Left colon (tissue), 2 donors: Measurements from ENCODE around the gene PLEKHG2. TPM values are rescaled to one million over a fixed set of nuclear protein-coding genes. Genes with fewer than 3 reads are reported as not detected.
"Not testable (repeated sequence)": the region's sequence is repeated elsewhere in the genome, so short reads cannot be mapped to it uniquely, and the experiment has no call there.

Experiments used
- ATAC-seq: fragments of 200-7000 bp; cut with Tn5 transposase; one replicate; pipeline ENCODE4 v1.9.1; 2020; ENCODE audit warnings: mild to moderate bottlenecking, moderate library complexity
- DNase-seq, 2 donors: peaks; one replicate each; pipeline ENCODE4 v3.0.0-alpha.2; 2020
- intact Hi-C, 2 donors: fragments of 100-400 bp; cut with DNase I in 1 of 2; cut with micrococcal nuclease in 1 of 2; formaldehyde crosslinking; loops; one replicate each; pipeline versions ENCODE4 v1.11.2 to v1.14.0; 2022; cut with DNase I, micrococcal nuclease
- total RNA-seq, 2 donors: library from RNA; stranded (reverse); fragmentation: NEBNext Ultra II Directional; extraction: Animal tissue kit (Norgen Biotek cat#: 25700); gene quantifications; one replicate each; pipeline ENCODE4 v1.2.1, GENCODE V29; 2021
- donor health status: DM: no; HTN: no; CAD: no.
- donor health status: DM: yes; HTN: yes; CAD: no.

PLEKHG2 gene
- total RNA-seq, 2 donors from 2014 or later = 6.2 to 9.3 TPM

DNA sequence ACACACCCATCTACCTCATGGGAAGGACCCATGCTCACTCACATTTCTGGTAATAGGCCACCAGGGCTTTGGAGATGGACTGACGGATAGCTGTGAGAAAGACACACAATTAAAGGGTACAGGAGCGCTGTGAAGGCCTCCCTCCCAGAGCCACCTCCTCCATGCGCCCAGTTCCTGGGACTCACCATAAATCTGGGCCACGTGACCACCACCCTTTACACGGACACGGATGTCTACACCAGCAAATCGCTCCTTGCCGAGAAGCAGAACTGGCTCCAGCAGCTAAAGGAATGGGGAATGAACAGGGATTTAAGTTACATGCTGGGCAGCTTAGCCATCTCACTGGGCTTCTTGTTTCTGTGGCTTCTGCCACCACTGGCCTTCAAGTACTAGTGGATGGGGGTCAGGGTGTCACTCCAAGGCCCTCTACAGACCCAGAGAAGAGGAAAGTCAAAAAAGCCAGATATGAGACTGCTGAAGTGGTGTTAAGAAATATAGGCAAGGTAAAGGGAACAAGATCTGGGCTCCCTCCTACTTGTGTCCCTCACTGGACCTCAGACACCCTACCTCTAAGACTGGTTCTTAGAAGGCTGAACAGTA, 21.1 kb downstream of the PLEKHG2 start:
- intact Hi-C loops = no loop called here
- DNase-seq = no peak
- ATAC-seq = no peak

DNA sequence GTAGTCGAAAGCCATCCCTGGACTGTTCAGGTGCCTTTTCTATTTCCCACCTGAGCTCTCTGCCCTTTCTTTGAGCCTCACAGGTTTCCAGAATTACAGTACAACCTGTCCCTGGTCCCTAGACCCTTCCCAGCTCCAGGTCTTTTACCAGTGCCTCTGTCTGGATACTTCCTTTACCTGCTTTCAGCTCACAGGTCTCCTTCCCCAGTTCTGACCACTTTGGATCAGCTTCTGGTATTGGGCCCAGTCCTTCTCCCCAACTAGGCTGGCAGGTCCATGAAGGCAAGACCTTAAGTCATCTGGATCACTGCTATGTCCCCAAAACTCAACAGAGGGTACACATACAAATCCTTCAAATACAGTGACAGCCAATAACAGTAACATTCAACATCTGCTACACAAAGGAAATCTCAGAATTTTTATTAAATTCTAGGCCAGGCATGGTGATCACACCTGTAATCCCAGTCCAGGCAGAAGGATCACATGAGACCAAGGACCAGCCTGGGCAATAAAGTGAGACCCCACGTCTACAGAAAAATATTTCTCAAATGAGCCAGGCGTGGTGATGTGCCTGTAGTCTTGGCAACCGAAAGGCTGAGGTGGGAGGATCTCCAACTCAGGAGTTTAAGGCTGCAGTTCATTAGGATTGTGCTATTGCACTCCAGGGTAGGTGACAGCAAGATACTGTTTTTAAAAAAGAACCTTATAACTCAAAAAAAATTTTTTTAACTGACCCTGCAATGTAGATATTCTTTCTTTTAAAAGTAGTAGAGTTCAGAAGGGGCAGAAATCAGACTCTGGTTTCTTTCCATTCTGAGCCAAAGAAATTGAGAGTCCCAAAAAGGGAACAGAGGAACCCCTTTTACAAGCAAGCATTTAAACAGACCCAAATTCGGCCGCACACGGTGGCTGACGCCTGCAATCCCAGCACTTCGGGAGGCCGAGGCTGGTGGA, 21.9 kb downstream of the PLEKHG2 start:
- DNase-seq = no peak
- intact Hi-C loops = no loop called here
- ATAC-seq = no peak

DNA sequence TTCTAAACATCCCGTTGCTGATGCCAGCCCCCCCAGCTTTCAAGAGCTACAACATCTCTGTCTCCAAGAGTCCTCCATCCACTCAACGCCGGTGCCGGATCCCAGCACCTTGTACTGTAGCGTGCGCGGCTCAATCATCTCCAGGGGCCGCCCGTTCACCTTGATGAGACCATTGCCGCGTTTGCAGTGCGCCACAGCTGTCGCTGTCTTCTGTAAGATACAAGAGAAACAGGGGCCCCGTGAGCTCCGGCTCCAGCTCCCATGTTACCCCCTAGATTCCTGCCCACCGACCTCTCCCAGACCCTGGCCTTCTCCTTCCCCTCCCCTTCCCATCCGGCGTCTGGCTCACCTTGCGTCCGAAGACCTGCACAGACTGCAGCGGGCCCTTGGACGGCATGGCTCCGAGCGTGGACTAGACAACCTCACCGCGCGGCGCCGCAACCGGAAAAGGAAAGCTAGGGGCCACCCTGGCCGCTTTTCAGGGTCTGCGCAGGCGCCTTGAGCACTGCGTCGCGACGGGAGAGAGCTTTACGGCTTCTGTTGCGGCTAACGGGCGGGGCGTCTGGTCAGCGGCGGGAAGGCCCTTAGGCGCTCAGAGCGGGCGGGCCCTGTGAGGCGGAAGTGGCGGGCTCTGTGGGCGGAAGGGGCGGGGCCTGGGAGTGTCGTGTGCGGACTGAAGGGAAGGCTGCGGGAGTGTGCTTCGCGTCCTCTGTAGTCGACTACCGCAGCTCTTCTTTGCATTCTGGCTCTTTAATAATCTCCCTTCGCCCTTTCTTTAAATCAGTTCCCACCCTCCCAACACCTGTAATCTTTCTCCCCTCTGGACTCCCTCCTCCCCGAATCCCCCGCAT, 23.3 kb downstream of the PLEKHG2 start, which contains the start of gene RPS16:
Gene RPS16 (minus strand): TSS at position 451 of the 851 bp plus-strand sequence. CDS start 54 bp downstream, at position 397.
- intact Hi-C loops = no loop called here
- ATAC-seq (peak; percentile 97), DNase-seq (peak; percentile 99)

DNA sequence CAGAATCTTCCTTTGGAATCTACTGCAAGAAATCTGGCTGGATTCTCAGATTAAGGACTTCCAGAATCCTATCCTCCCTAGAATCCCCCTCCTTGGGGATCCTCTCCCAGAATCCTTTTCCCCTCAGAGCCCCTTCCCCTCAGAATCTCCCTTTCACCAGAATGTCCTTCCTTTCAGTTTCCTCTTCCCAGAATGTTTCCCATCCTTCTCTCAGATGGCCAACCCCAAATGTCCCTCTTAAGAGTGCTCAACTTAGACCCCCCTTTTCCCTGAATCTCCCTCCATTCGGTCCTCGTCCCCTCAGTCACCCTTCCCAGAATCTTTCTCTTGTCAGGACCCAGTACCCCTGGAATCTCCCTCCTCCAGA, 23.9 kb downstream of the PLEKHG2 start:
- intact Hi-C loops = no loop called here
- DNase-seq (no peak), ATAC-seq (no peak)

DNA sequence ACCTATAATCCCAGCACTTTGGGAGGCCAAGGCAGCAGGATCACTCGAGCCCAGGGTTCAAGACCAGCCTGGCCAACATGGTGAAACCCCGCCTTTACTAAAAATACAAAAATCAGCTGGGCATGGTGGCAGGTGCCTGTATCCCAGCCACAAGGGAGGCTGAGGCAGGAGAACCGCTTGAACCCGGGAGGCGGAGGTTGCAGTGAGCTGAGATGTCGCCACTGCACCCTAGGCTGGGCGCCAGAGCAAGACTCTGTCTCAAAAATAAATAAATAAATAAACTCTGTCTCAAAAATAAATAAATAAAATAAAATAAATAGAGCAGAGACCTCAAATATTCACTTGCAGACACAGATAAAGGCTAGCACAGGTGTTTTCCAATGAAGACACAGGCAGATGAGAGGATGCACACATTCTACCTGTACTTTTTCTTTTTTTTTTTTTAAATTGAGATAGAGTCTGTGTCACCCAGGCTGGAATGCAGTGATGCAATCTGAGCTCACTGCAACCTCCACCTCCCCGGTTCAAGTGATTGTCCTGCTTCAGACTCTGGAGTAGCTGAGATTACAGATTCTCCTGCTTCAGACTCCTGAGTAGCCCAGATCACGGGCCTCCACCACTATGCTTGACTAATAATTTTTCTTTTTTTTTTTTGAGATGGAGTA, 25.9 kb downstream of the PLEKHG2 start:
- no peak for ATAC-seq
- intact Hi-C loops = no loop called here

DNA sequence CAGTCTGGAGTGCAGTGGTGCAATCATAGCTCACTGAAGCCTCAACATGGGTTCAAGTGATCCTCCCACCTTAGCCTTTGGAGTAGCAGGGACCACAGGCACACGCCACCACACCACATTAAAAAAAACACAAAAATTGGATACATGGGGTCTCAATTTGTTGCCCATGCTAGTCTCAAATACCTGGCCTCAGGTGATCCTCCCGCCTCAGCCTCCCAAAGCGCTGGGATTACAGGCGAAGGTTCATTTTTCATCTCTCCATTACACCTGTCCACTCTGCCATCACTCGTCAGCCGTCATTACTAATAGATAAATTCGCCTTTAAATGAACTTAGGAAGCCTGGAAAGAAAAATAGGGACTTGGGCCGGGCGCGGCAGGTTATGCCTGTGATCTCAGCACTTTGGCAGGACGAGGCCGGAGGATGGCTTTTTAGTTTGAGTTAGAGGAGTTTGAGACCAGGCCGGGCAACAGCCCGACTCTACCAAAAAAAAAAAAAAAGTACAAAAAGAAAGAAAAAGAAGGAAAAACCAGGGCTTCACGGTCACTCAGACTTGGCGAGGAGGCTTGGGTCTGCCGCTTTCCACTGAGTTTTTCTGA, 32.2 kb downstream of the PLEKHG2 start:
- intact Hi-C loops = loop anchor here in 1 of 2 donors (10.0 kb wide), 1 partner anchor 90 kb away; the partner anchor contains the start of gene EID2B
- ATAC-seq = peak; percentile 14
- peak in 1 of 2 donors; percentile 31 for DNase-seq

More for the DNA sequence above, 25.9 kb downstream of the PLEKHG2 start:
- DNase-seq = no peak

DNA sequence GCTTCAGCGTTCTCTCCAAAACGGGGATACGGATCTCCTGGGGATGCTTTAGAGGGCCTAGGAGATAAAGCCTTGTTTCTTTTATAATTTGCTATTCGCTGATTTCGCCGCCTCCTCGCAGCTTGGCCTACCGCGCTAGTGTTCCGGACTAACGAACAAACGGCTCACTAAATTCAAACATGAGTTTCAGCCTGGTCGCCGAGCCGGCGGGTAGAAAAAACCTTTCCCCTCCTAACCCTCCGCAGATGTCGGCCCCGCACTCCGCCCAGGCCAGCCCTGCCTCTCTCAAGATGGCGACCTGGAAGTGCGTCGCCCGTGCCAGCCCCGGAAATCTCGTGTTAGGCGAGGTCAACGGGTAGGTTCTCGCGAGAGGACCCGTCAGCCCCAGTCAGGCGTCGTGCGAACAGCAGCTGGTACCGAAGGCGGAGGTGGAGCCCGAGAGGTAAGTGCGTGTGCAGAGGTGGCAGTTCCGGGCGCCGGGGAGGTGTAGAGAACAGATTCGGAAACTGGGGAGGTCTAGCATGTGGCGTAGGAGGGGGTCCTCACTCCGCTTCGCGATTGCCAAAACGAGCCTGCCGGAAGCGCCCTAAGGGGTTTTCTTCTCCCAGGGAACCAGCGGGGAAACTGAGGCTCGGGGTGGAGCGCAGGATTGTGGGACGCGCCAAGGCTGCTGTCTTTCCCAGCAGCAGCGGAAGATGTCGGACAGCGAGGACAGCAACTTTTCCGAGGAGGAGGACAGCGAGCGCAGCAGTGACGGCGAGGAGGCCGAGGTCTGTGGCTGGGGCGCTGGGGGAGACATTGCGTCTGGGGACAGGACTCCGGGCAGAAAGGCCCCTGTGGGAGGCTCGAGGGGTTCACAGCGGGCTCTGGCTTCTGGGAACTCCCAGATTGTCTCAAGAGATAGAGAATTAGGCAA, 33.0 kb downstream of the PLEKHG2 start, which contains the start of gene SUPT5H:
Gene SUPT5H (plus strand): TSS at position 387 of the 916 bp plus-strand sequence. CDS start 309 bp downstream, at position 696.
- intact Hi-C loops = loop anchor here in 1 of 2 donors (10.0 kb wide), 1 partner anchor 89 kb away; the partner anchor contains the start of gene EID2B
- ATAC-seq (peak; percentile 96), DNase-seq (peak; percentile 98)

DNA sequence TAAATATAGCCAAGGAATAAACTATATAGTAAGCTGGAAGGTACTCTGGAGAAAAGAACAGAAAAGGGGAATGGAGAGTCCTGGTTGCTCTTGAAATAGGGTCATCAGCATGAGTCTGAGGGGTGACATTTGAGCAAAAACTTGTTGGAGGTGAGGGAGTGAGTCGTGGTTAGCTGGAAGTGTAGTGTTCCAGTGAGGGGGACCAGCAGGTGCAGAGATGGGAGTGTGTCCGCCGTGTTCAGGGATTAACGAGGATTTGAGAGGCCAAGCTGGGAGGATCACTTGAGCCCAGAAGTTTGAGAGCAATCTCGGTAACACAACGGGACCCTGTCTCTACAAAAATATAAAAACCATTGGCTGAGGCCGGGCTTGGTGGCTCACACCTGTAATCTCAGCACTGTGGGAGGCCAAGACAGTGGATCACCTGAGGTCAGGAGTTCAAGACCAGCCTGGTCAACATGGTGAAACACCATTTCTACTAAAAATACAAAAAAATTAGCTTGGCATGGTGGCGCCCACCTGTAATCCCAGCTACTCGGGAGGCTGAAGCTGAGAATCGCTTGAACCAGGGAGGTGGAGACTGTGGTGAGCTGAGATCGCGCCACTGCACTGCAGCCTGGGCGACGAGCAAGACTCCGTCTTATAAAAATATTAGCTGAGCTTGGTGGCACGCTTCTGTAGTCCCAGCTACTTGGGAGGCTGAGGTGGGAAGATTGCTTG, 34.1 kb downstream of the PLEKHG2 start:
- ATAC-seq (no peak), DNase-seq (no peak)
- intact Hi-C loops = loop anchor here in 1 of 2 donors (10.0 kb wide), 1 partner anchor 88 kb away; the partner anchor contains the start of gene EID2B

DNA sequence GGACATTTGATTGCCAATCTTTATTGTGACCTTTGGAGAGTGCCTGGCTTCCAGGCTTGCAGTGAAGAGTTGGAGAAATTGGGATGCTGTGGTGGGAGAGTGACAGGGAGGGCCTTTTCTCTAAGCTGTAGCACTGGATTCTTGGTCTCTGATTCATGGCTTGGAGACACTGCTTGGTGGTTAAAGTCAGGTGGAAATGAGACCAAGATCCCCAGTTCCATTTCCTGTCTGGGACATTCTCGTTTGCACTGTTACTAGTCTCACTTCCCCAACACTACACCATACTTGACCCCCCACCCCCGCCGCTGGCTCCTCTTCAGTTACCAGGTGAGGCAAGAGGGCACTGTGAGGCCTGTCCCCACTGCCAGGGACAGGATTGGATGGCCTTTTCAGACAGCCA, 35.8 kb downstream of the PLEKHG2 start:
- DNase-seq (no peak), ATAC-seq (no peak)
- intact Hi-C loops = loop anchor here in 1 of 2 donors (10.0 kb wide), 1 partner anchor 87 kb away; the partner anchor contains the start of gene EID2B

DNA sequence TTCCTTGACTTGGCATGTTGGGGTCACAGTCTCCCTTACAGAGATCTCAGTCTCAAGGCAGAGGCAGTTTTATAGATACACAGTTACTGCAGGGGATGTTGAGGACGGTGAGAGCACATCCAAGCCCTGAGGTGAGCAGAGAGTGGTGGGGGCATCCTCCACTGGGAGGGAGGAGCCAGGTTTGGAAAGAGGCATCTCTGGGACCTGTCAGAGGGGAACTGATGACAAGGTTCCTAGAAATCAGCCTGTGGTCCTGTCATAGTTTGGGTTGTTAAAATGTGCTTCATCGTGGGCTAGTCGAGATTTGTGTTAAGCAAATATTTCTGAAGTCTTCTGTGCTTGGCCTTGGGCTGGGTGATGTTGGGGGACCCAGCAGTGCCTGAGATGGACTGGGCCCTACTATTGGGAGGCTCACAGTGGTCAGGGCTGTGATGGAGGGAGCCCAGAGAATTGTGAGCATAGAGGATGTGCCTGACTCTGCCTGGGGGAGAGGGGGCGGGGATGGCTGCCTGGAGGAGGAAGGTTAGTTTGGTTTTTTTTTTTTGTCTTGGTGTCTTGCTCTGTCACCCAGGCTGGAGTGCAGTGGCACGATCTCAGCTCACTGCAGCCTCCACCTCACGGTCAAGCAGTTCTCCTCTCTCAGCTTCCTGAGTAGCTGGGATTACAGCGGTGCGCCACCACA, 36.8 kb downstream of the PLEKHG2 start:
- intact Hi-C loops = loop anchor here in 1 of 2 donors (10.0 kb wide), 1 partner anchor 86 kb away; the partner anchor contains the start of gene EID2B
- DNase-seq = no peak
- ATAC-seq = no peak

DNA sequence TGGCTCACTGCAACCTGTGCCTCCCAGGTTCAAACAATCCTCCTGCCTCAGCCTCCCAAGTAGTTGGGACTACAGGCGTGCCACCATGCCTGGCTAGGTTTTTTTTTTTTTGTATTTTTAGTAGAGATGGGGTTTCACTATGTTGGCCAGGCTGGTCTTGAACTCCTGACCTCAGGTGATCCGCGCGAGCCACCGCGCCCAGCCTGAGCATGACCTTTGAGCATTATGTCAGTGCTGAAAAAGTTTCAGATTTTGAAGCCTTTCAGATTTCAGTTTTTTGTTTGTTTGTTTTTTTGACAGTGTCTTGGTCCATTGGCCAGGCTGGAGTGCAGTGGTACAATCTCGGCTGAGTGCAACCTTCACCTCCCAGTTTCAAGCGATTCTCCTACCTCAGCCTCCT, 38.8 kb downstream of the PLEKHG2 start:
- intact Hi-C loops, DNase-seq, ATAC-seq: not testable (repeated sequence)

DNA sequence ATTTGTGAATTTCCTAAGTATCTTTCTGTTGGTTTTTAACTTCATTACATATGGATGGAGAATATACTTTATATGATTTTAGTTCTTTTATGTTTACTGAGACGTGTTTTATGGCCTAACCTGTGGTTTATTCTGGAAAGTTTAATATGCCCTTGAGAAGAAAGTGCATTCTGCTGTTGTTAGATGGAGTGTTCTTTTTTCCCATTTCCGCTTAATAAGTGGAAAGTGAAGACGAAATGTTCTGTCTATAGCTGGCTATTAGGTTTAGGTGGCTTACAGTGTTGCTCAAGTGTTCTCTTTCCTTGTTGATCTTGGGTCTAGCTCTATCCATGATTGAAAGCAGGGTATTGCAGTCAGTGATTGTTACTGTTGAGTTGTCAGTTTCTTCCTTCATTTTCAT, 50.9 kb downstream of the PLEKHG2 start:
- intact Hi-C loops = no loop called here
- DNase-seq (no peak), ATAC-seq (no peak)

DNA sequence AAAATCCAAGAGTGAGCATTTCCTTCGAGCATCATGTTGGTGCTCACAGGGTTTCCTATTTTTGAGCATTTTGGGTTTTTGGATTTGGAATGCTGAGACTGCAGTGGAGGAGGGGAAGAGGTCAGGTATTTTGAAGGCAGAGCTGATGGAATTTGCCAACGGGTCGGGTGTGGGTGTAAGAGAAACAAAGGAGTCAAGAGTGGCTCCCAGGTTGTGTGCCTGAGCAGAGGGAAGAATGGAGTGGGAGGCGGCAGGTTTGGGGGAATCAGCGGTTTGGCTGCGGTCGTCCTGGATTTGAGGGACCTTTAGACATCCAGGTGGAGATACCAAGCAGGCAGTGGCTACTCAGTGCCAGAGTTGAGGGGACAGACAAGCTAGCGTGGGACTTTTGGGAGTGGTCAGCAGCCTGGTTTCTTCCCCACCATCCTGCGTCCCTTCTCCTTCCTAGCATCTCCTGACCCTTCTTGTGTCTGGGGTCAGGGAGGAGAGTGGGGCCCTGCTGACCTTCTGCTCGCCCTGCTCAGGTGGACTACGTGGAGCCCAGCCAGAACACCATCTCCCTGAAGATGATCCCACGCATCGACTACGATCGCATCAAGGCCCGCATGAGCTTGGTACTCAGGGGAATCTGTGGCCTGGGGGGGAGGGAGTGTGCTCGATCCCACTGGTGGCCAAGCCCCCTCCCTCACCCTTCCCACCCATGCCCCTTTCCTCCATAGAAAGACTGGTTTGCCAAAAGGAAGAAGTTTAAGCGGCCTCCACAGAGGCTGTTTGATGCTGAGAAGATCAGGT, 53.7 kb downstream of the PLEKHG2 start:
- intact Hi-C loops = no loop called here
- DNase-seq = no peak

DNA sequence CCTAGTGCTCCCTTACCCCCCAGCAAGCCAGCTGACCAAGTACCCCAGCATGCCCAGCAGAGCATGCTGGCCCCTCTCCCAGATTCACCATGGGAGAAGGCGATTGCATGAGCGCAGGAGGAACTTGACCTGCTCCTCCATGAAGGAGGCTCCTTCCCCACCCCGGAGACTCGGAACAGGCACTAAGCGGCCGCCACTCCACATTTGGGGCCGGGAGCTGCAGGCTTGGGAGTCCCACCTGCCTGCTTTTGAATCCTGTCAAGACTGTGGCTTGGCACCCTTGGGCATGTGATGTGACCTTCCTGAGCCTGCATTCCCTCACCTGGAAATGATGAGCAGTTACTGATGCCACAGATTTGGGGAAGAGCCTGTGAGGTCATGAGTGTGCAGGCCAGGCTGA, 55.5 kb downstream of the PLEKHG2 start:
- ATAC-seq = no peak
- intact Hi-C loops = no loop called here
- no peak for DNase-seq

More for the DNA sequence above, 53.7 kb downstream of the PLEKHG2 start:
- ATAC-seq = no peak

DNA sequence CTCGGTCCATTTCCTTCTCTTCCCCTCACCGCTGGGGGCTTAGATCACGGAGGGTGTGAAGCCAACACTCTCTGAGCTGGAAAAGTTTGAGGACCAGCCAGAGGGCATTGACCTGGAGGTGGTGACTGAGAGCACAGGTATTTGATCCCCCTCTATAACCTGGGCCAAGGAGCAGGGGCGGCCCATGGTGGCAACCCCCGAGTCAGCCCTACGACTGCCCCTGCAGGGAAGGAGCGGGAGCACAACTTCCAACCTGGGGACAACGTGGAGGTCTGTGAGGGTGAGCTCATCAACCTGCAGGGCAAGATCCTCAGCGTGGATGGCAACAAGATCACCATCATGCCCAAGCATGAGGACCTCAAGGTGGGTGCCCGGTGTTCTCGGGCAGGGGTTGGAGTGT, 56.6 kb downstream of the PLEKHG2 start:
- DNase-seq = no peak
- no peak for ATAC-seq
- intact Hi-C loops = no loop called here
